ENCODE data around the gene KCNG2.
"Not testable (repeated sequence)": the region's sequence is repeated elsewhere in the genome, so short reads cannot be mapped to it uniquely, and the experiment has no call there.

Gene KCNG2, protein sequence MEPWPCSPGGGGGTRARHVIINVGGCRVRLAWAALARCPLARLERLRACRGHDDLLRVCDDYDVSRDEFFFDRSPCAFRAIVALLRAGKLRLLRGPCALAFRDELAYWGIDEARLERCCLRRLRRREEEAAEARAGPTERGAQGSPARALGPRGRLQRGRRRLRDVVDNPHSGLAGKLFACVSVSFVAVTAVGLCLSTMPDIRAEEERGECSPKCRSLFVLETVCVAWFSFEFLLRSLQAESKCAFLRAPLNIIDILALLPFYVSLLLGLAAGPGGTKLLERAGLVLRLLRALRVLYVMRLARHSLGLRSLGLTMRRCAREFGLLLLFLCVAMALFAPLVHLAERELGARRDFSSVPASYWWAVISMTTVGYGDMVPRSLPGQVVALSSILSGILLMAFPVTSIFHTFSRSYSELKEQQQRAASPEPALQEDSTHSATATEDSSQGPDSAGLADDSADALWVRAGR

DNA sequence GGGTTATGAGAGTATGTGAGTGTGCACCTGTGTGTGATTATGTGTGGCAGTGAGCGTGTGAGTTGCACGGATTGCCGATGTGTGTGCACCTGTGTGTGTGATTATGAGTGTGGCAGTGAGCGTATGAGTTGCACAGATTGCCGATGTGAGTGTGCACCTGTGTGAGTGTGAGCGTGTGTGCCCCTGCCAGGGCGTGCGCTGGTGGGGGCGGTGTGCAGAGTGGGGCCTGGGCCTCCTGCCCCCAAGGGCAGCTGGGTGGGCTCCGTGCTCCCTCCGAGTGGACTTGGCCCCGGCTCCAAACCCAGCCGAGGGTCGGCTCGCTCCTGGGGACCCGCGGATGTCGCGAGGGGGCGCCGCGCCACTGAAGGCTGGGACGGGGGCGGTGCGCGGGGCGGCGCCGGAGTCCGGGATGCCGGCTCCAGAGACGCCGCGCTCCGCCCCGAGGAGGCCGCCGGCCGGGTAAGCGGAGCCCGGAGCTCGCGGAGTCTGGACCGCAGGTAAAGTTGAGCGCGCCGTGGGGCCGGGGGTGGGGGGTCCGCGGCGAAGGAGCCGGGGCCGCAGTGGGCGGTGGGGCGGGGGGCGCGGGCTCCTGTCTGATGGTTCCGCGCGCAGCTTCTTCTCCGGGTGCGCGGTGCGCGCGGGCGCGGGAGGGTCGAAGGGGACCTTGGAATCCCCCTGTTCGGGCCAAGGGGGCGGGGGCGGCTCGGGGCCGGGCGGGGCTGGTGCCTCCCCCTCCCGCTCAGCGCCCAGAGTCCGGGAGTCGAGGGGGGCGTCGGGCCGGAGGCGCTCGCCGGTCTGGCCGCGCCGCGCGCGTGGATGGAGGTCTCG is at the start of gene KCNG2:
KCNG2 (plus strand) TSS at position 421 of the 828 bp plus-strand sequence. CDS start 65,730 bp downstream, outside the sequence.
- DNase-seq = peak; percentile 61

DNA sequence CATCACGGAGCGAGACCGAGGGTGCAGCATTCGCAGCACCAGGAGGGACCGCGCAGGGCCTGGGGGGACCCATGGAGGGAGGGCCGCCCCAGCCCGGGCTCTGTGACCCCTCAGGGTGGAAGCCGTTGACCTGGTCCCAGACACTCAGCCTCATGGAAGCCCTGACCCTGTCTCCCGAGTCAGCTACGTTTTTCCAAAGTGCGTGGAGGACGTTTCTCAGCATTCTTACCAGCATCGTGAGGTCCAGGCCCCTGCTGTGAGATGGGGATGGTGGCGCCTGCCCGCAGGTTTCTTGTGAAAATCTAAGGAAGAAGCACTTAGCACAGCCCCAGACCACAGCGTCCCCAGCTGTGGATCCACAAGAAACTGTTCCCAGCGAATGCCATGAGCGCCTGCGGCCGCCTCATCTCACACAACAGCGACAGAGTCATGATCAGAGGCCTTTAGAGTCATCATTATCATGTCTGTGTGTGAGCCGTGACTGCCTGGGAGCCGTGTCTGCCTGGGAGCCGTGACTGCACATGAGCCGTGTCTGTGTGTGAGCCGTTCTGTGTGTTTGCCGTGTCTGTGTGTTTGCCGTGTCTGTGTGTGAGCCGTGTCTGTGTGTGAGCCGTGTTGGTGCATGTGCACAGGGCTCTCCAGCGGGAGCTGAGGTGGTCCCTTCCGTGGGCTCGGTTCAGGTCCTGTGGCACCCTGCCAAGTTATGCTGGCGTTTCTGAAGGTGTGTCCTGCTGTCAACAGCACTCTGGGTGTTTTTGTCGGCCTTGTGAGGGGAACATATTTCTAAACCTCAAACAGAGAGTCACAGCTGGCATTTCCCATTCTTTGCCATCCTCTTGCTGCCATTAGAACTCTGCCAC is 49.2 kb upstream of the KCNG2 start:
- DNase-seq = peak; percentile 16

DNA sequence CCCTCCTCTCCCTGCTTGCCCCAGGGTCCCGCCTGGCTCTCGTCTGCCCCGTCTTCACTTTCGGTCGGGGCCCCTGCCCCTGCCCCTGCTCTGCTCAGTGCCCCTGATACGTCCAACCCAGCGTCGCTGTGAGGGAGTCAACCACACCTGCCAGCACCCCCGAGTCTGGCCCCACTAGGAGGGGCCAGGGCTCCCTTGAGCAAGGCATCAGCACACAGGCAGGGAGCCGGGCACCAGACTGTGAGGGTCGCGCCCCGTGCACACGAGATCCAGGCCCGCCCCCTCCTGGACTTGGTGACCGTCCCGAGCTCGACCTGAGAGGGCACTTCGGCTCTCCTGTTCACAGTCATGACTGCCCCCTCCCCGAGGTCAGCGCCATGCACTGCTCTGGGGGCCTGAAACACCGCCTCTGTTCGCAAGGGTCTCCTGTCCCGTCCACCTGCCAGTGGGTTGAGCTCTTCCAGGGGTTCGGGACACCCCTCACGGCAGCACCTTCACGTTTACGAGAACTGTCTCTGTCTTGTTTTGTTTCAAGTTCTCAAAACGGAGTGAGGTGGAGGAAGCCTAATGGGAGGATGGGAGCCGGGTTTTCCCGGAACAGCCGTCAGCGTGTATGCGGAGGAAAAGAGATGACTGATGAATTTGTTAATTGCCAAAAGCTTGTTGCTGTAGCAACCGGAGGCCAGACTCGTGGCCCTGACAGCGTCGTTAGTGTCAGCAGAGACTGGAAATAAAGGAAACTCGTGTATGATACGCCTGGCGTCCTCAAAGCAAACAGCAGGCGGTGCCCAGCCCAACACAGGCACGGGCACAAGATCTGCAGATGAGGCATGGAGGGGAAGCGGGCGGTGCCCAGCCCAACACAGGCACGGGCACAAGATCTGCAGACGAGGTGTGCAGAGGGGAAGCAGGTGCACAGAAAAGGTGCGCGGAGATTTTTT is 48.2 kb upstream of the KCNG2 start:
- peak; percentile 78 for DNase-seq

DNA sequence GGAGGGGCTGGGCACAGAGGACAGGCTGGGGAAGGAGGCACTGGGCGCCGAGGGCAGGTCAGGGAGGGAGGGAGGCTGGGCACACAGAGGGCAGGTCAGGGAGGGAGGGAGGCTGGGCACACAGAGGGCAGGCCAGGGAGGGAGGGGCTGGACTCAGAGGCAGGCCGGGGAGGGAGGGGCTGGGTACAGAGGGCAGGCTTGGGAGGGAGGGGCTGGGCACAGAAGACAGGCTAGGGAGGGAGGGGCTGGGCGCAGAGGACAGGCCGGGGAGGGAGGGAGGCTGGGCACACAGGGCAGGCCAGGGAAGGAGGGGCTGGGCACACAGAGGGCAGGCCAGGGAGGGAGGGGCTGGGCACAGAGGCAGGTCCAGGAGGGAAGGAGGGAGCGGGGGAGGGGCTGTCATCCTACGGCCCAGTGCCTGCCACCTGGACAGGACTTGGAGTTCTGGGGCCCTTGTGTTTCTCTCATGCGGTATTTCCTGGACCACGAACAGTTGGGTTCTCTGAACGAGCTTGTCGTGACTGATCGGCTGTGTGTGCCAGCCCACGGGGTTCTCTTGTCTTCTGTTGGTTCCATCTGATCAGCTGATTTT is 46.7 kb upstream of the KCNG2 start:
- DNase-seq = no peak

DNA sequence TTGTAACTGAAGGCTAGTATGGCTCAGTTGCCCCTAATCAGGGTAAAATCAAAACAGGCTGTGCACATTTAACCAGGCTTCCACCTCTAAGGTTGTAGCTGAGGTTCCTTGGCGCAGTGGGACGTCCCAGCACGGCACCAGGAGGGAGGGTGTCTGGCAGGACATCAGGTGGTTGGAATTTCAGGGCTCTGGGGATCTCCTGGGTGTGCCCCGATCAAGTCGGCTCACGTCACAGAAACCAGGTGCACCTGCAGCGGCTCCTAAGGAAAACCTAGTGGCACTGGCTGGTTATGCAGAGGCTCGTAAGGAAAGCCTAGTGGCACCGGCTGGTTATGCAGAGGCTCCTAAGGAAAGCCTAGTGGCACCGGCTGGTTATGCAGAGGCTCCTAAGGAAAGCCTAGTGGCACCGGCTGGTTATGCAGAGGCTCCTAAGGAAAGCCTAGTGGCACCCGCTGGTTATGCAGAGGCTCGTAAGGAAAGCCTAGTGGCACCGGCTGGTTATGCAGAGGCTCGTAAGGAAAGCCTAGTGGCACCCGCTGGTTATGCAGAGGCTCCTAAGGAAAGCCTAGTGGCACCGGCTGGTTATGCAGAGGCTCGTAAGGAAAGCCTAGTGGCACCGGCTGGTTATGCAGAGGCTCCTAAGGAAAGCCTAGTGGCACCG is 45.7 kb upstream of the KCNG2 start:
- DNase-seq = not testable (repeated sequence)

DNA sequence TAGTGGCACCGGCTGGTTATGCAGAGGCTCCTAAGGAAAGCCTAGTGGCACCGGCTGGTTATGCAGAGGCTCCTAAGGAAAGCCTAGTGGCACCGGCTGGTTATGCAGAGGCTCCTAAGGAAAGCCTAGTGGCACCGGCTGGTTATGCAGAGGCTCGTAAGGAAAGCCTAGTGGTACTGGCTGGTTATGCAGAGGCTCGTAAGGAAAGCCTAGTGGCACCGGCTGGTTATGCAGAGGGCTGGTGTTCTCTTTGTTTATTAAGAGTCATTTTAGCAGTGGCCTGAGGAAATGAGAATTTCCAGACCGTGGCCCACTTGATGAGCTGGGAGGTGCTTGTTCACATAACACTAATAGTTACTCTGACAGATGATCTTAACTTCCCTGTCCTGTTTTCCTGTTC is 44.8 kb upstream of the KCNG2 start:
- not testable (repeated sequence) for DNase-seq

DNA sequence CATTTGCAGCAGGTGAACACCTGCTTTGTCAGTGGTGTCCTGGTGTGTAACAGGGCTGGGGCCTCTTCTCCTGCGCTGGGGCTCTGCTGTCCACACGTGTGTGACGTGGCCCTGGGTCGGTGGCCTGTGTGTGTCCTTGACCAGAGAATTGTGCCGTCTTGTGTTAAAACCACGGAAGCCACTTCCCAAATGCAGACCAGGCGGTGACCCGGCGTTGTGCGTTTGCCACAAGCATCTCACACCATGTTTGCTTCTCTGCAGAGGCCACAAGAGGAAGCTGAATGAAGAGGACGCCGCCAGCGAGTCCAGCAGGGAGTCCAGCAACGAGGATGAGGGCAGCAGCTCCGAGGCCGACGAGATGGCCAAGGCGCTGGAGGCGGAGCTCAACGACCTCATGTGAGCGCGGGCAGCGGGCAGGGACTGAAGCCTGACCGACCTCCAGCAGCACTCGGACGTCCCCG is 44.3 kb upstream of the KCNG2 start:
- DNase-seq = no peak

DNA sequence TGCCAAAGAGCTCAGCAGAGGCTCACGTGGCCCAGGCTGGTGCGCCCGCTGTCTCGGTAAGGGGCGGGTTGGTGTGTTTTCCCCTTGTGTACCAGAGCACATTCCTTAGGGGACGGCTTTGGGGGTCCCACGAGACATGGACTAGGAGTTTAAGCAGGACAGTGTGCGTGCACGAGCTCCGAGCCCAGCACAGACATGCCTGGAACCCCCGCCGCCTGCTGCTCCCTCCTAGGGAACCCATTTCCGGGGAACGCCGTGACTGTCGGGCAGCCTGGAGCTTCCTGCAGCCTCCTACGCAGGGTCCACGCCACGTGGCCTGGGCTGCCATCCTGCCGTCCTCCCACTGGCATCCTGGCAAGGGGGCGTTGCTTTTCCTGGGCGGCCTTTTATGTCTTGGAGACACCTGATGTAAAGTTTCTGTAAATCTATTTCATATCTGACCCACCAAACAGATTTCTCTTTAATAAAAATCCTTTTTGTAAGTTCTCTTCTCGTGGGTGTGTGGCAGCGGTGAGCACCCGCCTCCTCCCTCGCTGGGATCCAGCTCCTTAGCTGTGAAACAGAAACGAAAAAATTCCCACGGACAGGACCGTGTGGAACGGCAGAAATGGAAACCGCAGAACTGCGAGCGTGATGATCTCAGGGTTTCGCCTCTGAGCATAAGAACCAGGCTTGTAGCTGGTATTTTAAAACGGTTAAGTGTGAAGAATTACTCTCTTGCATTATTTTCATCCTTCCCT is 43.5 kb upstream of the KCNG2 start:
- DNase-seq = no peak

DNA sequence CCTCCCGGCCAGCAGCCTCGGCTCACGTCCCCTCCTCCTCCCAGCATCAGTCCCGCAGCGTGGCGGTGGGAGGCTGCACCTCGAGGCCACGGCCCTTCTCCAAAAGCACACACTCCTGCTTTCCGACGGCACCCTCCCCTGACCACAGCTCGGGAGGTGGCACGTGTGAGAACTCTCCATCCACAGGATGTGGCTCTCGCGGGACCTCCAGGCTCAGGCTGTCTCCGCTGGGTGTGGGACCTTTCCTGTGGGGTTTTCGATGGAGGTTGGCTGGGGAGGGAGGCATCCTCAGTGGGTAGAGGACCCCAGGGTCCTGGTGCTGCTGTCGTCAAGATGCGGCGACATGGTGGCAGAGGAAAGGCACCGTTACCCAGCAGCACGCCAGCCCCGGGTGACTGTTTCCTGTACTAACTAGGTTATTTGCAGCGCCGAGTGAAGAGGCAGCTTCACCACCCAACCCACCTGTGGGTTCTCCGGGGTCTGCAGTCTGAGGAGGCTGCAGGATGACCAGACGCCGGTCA is 42.8 kb upstream of the KCNG2 start:
- no peak for DNase-seq

DNA sequence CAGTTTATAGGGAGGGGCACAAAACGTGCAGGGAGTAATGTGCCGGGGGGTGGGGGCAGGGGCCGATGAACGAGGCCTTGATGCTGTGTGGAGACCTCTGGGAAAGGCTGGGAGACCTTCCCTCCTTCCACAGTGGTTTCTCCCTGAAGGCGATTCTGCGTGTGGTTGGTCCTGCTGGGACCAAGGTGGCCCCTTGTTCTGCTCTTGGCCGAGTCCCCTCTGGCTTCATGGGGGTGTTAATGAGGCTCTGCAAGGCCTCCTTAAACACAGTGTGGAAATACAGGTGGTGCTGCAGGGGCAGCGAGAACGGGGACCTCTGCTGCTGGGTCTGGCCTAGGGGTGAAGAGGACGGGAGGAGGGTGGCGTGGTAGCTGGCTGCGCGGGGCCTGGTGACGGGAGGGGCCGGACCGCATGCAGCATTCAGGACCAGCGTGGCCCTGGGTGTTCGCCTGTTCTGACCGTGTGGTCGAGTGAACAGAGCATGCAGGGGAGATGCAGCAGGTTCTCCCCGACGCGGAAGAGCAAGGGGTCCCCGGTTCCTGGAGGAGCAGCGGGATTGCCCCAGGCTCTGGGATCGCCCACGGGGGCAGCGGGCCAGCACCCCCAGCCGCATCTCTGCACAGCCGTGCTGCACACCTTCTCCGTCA is 42.1 kb upstream of the KCNG2 start:
- DNase-seq = no peak

DNA sequence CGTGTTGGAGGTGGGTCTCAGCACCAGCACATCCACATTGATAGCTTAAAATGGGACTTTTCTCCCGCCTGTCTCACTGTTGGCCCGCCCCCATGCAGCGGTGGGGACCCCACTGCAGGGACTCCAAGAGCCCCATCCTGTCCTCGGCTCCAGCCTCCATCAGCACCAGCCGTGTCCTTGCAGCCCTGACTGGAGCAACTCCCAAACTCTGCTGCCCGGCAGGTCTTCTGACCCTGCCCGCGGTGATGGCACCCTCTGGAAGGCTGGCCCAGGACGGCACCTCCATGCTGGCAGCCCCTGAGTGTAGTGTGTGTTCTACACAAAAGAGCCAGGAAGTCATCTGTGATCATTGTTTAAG is 41.6 kb upstream of the KCNG2 start:
- DNase-seq = no peak

DNA sequence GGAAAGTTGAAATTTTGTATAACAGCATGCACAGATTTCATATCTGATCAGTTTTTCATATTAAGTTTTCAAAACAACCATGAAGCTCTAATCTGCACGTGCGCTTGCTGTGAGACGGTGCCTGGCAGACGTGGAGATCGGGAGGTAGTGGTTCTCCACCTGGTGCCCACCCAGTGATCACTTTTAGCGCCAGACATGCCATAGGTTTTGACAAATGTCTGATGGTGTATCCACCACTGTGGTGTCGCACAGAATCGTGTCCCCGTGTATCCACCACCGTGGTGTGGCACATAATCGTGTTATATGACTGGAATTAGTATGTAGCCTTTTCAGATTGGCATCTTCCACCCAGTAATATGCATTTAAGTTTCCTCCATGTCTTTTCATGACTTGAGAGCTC is 40.9 kb upstream of the KCNG2 start:
- DNase-seq = no peak

DNA sequence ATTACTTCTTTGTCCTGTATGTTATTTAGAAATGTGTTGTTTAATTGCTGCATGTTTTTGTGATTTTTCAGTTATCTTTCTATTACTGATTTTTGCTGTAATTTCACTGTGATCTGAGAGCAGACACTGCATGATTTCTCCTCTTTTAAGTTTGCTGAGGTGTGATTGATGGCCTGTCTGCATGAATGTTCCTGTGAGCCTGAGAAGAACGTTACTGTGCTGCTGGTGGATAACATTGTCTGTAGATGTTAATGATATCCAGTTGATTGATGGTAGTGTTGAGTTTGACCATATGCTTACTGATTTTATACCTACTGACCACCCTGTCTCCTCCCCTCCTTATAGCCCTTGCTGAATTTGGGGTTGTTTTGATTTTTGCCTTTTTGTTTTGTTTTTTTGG is 37.4 kb upstream of the KCNG2 start:
- no peak for DNase-seq

DNA sequence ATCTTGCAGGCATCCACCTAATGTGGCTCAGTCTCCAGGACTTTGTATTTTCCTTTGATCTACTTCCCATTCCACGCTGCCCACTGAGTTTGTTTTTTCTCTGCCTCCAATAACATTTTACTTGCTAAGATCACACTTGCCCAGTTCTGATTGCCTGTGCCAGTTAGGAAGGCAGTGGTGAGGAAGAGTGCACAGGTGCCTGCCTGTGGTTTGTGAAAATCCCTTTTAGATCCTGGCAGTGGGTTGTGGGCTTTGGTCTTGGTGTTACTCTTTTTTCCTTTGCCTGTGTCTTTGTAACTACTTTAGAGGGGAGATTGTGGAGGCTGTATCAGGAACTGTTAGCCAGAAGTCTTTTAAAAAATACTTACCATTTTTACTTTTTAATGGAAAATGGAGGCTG is 36.9 kb upstream of the KCNG2 start:
- no peak for DNase-seq

DNA sequence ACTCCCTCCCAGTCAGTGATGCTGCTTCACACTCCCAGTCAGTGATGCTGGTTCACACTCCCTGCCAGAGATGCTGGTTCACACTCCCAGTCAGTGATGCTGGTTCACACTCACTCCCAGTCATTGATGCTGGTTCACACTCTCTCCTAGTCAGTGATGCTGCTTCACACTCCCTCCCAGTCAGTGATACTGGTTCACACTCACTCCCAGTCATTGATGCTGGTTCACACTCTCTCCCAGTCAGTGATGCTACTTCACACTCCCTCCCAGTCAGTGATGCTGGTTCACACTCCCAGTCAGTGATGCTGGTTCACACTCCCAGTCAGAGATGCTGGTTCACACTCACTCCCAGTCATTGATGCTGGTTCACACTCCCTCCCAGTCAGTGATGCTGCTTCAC is 34.3 kb upstream of the KCNG2 start:
- no peak for DNase-seq

DNA sequence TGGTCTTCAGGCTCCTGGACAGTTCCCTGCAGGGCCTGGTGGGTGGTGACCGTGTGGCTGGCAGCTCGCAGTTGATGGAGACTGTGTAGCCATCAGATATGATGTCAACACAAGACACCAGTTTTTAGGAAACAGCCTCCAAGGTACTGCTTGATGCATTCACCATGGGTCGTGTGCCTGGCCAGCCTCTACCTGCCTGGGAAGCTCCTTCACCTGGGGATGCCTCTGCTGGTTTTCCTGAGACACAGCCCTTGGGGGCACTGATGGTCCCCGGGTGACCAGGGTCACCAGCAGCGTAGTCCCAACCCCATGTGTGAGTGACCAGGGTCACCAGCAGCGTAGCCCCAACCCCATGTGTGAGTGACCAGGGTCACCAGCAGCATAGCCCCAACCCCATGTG is 33.6 kb upstream of the KCNG2 start:
- DNase-seq = no peak

DNA sequence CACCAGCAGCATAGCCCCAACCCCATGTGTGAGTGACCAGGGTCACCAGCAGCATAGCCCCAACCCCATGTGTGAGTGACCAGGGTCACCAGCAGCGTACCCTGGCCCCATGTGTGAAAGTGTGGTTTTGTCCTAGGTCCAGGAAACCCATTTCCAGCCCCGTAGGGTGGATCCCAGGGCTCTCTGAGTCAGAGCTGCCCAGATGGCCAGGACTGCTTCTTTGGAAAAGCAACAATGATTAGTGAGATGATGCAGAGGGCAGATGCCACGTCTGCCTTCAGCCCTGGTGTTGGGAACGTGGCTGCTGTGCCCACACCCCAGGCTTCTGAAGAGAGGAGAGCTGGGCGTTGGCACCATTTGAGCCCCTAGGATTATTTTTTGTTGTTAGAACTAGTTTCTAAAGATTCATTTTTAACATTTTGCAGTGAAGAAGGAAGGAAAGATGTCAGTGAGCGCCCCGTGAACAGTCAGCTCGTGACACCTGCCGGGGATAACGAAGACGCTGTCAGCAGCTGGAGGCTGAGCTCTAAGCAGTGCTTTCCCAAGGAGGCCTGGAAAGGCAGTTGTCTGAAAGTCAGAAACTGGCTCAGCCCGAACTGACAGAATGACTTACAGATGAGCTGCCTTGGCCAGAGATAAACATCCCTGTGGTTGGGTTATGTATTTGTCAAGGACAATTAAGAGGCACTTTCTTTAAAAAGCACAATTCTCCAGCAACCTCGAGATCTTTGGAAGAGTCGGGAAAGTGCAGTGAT is 32.1 kb upstream of the KCNG2 start:
- DNase-seq = peak; percentile 45

DNA sequence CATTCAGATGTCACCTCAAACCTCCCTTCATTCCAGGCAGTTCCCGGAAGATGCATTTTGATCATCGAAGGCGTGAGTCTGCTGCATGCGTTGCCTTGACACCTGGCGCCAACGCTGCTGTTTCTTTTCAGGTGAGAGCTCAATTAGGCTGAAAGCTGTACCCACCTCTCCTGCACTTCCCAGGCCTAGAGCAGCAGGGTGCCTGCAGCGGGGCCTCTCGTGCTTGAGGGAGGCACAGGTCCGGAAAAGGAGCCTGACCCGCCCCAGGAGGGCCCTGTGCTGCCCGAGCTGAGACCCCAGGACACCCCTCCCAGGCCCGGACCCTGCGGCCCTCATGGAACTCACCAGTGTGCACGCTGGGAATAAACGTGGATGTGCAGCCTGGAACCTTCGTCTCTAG is 31.4 kb upstream of the KCNG2 start:
- peak; percentile 61 for DNase-seq

DNA sequence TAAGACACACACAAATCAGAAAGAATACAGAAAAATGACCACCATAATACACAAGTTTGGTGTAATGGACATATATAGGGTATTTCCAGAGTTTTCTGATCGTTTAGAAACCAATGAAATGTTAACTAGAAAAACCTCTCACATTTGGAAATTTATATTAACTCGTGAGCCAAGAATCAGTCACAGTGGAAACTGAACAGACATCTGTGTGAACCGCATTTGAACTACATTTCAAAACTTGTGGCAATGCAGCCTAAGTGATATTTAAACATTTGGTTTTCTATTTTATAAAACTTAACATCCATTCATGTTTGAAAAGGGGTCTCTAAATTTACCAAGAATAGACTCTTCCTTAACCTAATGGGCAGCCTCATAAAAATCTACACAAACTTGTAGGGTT is 29.0 kb upstream of the KCNG2 start:
- no peak for DNase-seq

All from retina (tissue), 1 donor.